Gastrocnemius medialis (tissue), 4 donors: Measurements from ENCODE around the gene VHLL.

Experiments used
- CTCF ChIP-seq, 5 experiments: fragments of 450-650 bp in 3 of 5; fragments of 200-600 bp in 2 of 5; sonication (generic) in 2 of 5; IDR thresholded peaks in 4 of 5; conservative IDR thresholded peaks in 1 of 5; 1 replicate in 4 of 5; 2 replicates in 1 of 5; pipeline ENCODE4 v1.5.1; 2016 to 2019; ENCODE audit warnings: antibody characterized with exemption in 5 of 5, mild to moderate bottlenecking in 3 of 5, moderate library complexity in 3 of 5
- POLR2A ChIP-seq, 2 donors: fragments of 450-650 bp; IDR thresholded peaks; one replicate each; pipeline ENCODE4 v1.6.1; 2017; ENCODE audit warnings: antibody characterized with exemption in 2 of 2, mild to moderate bottlenecking in 2 of 2, moderate library complexity in 2 of 2

DNA sequence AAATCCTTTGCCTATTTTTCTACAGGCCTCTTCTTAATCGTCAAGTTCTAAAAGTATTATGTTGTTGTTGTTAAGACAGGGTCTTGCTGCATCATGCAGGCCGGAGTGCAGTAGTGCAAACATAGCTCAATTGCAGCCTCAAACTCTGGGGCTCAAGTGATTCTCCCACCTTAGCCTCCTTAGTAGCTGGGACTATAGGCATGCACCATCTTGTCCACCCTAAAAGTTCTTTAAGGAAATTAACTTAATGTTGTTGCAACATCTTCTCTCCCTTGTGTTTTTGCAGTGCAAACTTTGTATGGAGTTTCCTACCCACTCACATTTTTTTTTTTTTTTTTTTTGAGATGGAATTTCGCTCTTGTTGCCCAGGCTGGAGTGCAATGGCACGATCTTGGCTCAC lies 4.1 kb upstream of the VHLL start:
- TF ChIP-seq CTCF (IDR thresholded peaks at IDR 0.05 in 4 of 5, conservative IDR thresholded peaks at IDR 0.05 in 1 of 5), result no peak
- TF ChIP-seq POLR2A (IDR thresholded peaks at IDR 0.05), result no peak
